ENCODE results near the gene FOXN3. TPM values are rescaled to one million over a fixed set of nuclear protein-coding genes. Genes with fewer than 3 reads are reported as not detected.

Gene FOXN3
- total RNA-seq, 4 donors from 2014 or later, result 27.4 to 91.4 (median 39.2) TPM

DNA sequence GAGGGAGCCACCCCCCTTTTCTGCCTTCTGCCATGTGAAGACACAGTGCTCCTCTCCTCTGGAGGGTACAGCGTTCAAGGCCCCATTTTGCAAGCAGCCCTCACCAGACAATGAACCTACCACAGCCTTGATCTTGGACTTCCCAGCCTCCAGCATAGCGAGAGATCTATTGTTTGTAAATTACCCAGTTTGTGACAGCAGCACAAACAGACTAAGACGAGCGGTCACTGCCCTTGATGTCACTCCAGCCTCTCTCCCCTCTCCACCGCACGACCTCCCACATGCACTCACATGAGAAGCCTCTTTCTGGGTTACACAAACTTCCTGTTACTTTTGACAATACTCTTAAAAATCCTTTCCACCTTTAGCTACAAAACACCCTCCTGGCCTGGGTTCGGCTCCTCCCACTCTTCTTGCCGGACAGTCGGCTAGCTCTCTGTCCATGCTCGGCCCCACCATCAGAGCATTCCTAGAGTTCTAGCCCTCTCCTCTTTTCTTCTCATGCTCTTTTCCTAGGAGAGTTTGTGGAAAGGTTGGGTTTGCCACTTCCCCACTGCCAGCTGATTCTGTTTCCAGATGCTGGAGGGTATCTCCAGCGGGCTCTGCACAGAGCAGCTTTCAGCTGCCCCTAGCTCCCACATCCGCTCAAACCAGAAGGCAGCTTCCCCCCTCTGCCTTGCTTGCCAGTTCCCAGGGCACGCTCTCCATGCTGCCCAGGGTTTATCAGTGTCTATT is 124.3 kb downstream of the FOXN3 start:
- H3K4me3 ChIP-seq, result no peak overlapping the region
- 90% methylated on average over 12 of the region's 13 CpGs for WGBS, 2 donors
- peaks cover 0 to 5% (median 0%) of the 10 kb centered on the region in 3 donors for H3K4me1 ChIP-seq
- no peak overlapping the region for H3K27ac ChIP-seq
- peaks cover 0 to 30% (median 4%) of the 10 kb centered on the region in 3 donors for H3K36me3 ChIP-seq
- no peak for DNase-seq
- H3K9me3 ChIP-seq, result no peaks in the 10 kb centered on the region
- intact Hi-C loops (cut with DNase I), result no loop called here
- TF ChIP-seq POLR2A (IDR thresholded peaks at IDR 0.05), result no peak
- TF ChIP-seq, protein P1, sequence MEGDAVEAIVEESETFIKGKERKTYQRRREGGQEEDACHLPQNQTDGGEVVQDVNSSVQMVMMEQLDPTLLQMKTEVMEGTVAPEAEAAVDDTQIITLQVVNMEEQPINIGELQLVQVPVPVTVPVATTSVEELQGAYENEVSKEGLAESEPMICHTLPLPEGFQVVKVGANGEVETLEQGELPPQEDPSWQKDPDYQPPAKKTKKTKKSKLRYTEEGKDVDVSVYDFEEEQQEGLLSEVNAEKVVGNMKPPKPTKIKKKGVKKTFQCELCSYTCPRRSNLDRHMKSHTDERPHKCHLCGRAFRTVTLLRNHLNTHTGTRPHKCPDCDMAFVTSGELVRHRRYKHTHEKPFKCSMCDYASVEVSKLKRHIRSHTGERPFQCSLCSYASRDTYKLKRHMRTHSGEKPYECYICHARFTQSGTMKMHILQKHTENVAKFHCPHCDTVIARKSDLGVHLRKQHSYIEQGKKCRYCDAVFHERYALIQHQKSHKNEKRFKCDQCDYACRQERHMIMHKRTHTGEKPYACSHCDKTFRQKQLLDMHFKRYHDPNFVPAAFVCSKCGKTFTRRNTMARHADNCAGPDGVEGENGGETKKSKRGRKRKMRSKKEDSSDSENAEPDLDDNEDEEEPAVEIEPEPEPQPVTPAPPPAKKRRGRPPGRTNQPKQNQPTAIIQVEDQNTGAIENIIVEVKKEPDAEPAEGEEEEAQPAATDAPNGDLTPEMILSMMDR (IDR thresholded peaks at IDR 0.05), result no peak
- H3K27me3 ChIP-seq, result no peaks in the 10 kb centered on the region

DNA sequence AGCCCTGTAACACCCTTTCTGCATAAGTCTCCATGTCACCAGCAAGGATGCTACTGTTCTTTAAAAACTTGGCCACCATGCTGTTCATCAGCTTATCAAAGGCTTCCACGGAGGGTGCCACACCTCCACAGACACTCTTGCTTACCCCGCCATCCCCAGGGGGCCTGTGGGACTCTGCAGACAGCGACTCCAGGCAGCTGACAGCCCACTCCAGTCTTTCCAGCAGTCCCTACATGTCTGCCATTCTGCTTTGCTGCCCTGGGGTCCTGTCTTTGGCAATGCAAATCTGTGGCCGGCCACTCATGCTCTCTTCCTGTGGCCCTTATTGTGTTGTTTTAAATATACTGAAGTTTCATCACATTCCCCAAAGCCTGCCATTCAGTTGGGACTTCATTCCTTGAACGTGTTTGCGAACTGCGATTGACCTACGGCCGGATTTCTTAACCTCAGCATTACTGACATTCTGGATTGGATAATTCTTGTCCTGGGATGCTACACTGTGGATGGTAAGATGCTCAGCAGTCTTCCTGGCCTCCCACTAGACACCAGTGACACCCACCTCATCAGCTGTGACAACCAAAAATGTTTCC is 125.6 kb downstream of the FOXN3 start:
- Histone ChIP-seq H3K27me3 (no peaks in the 10 kb centered on the region), H3K27ac (no peak overlapping the region), H3K36me3 (peaks cover 0 to 38% (median 4%) of the 10 kb centered on the region in 3 donors), H3K4me1 (peaks cover 0 to 5% (median 0%) of the 10 kb centered on the region in 3 donors), H3K9me3 (no peaks in the 10 kb centered on the region), H3K4me3 (no peak overlapping the region)
- WGBS, 2 donors, result 80 to 81% methylated on average over 9 of the region's 9 CpGs
- intact Hi-C loops (cut with DNase I), result no loop called here
- TF ChIP-seq POLR2A (IDR thresholded peaks at IDR 0.05), result no peak
- TF ChIP-seq, protein P1 (IDR thresholded peaks at IDR 0.05), result no peak
- no peak for DNase-seq

DNA sequence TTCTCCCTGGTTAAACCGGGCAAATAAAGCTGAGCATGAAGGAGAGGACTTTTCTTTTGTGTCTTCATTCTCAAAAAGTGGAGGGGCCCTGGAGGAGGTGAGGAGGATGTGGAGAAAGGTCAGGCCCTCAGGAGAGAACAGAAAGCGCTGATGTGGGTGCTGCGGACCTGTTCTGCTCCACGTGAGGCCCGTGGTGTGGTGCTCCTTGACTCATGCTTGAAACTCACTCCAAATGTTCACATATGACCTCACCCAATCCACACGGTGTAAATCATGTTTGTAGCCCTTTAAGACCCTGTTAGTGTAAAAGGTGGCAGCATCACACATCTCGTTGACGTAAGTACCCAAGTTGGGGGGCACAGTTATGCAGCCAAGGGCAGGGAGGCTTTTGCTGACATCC is 126.2 kb downstream of the FOXN3 start:
- Histone ChIP-seq H3K27me3 (no peaks in the 10 kb centered on the region), H3K4me3 (no peak overlapping the region), H3K9me3 (no peaks in the 10 kb centered on the region), H3K4me1 (peaks cover 0 to 5% (median 0%) of the 10 kb centered on the region in 3 donors), H3K36me3 (peaks cover 0 to 42% (median 4%) of the 10 kb centered on the region in 3 donors), H3K27ac (no peak overlapping the region)
- no peak for DNase-seq
- TF ChIP-seq POLR2A (IDR thresholded peaks at IDR 0.05), result no peak
- TF ChIP-seq, protein P1 (IDR thresholded peaks at IDR 0.05), result no peak
- intact Hi-C loops (cut with DNase I), result no loop called here
- WGBS, 2 donors, result 90 to 96% methylated on average over 5 to 8 of the region's 8 CpGs

DNA sequence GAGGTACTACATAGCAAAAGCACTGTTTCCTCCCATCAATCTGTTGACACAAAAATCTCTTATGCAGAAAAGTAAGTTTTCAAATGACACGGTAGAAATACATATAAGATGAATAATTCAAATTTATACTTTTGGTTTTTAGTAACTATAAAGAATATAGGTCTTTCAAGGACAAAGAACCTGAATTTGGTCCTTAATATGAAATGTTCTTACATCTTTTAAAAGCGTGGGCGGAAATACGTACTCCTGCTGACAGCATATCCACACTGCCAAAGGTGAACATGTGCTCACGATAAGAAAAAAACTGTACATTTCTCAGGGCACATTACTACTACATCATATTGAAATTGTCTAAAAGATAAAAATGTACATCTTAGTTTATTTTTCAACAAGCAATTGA is 127.6 kb downstream of the FOXN3 start:
- WGBS, 2 donors, result 68 to 71% methylated on average over 5 of the region's 5 CpGs

DNA sequence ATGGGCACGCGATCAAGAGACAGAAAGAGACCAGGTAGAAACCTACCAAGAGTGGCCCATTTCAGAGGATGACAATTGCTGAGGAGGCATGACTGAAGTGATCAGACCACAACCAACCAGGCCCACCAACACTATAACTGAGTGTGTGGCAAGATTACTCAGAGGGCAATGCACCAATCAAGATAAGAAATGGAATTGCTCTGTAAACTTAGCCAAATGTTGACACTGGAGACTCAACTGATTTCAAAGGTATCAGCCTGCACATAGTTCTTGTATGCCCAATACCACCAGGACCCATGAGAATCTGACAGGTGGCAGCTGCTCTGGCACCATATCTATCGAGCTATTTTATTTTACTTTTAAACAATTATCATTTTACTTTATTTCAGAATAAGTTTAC is 128.9 kb downstream of the FOXN3 start:
- H3K27ac ChIP-seq, result no peak overlapping the region
- intact Hi-C loops (cut with DNase I), result no loop called here
- no peak for DNase-seq
- WGBS, 2 donors, result 89 to 94% methylated on average over 3 of the region's 3 CpGs
- H3K4me3 ChIP-seq, result no peak overlapping the region
- no peaks in the 10 kb centered on the region for H3K9me3 ChIP-seq
- no peaks in the 10 kb centered on the region for H3K4me1 ChIP-seq
- no peak for TF ChIP-seq POLR2A (IDR thresholded peaks at IDR 0.05)
- TF ChIP-seq, protein P1 (IDR thresholded peaks at IDR 0.05), result no peak
- no peaks in the 10 kb centered on the region for H3K27me3 ChIP-seq
- H3K36me3 ChIP-seq, result peaks cover 0 to 51% (median 0%) of the 10 kb centered on the region in 3 donors

More for the DNA sequence above, 127.6 kb downstream of the FOXN3 start:
- intact Hi-C loops (cut with DNase I), result no loop called here
- no peak for TF ChIP-seq POLR2A (IDR thresholded peaks at IDR 0.05)
- TF ChIP-seq, protein P1 (IDR thresholded peaks at IDR 0.05), result no peak
- Histone ChIP-seq H3K27me3 (no peaks in the 10 kb centered on the region), H3K4me1 (peaks cover 0 to 5% (median 0%) of the 10 kb centered on the region in 3 donors), H3K9me3 (no peaks in the 10 kb centered on the region), H3K27ac (no peak overlapping the region), H3K36me3 (peaks cover 0 to 42% (median 0%) of the 10 kb centered on the region in 3 donors), H3K4me3 (no peak overlapping the region)
- DNase-seq, result no peak
